ENCODE measurements around the gene NAA60. TPM values are rescaled to one million over a fixed set of nuclear protein-coding genes. Genes with fewer than 3 reads are reported as not detected.
A peak's percentile ranks its signal among the peaks of the same experiment; 100 is the strongest.

NAA60 gene
- total RNA-seq (10 to 100 TPM; 32.1 to 57.5 (median 37.7) TPM), polyA plus RNA-seq (10 to 100 TPM; 33.5 to 41.6 TPM)
- long read RNA-seq, donor 1, transcript NAA60-234 (2 exons, 578 nt) = minor isoform, 7 of 53 reads
- long read RNA-seq, donor 1, transcript NAA60-229 (7 exons, 2,531 nt) = major isoform, 20 of 53 reads
- long read RNA-seq, donor 1, partial matches to known transcripts = 5 of 53 reads
- long read RNA-seq, donor 1, other reads (novel, unspliced or antisense) = 9 of 53 reads
- long read RNA-seq, donor 2, transcript NAA60-234 (2 exons, 578 nt) = minor isoform, 6 of 44 reads
- long read RNA-seq, donor 2, transcript NAA60-214 (6 exons, 2,931 nt) = minor isoform, 6 of 44 reads
- long read RNA-seq, donor 2, transcript NAA60-203 (7 exons, 2,619 nt) = minor isoform, 7 of 44 reads
- long read RNA-seq, donor 2, transcript NAA60-229 (7 exons, 2,531 nt) = major isoform, 13 of 44 reads
- long read RNA-seq, donor 2, partial matches to known transcripts = 6 of 44 reads
- long read RNA-seq, donor 2, other reads (novel, unspliced or antisense) = 5 of 44 reads
- long read RNA-seq, donor 3, transcript NAA60-203 (7 exons, 2,619 nt) = minor isoform, 9 of 73 reads
- long read RNA-seq, donor 3, transcript NAA60-214 (6 exons, 2,931 nt) = minor isoform, 7 of 73 reads
- long read RNA-seq, donor 3, transcript NAA60-229 (7 exons, 2,531 nt) = major isoform, 22 of 73 reads
- long read RNA-seq, donor 3, partial matches to known transcripts = 16 of 73 reads
- long read RNA-seq, donor 3, other reads (novel, unspliced or antisense) = 10 of 73 reads

DNA sequence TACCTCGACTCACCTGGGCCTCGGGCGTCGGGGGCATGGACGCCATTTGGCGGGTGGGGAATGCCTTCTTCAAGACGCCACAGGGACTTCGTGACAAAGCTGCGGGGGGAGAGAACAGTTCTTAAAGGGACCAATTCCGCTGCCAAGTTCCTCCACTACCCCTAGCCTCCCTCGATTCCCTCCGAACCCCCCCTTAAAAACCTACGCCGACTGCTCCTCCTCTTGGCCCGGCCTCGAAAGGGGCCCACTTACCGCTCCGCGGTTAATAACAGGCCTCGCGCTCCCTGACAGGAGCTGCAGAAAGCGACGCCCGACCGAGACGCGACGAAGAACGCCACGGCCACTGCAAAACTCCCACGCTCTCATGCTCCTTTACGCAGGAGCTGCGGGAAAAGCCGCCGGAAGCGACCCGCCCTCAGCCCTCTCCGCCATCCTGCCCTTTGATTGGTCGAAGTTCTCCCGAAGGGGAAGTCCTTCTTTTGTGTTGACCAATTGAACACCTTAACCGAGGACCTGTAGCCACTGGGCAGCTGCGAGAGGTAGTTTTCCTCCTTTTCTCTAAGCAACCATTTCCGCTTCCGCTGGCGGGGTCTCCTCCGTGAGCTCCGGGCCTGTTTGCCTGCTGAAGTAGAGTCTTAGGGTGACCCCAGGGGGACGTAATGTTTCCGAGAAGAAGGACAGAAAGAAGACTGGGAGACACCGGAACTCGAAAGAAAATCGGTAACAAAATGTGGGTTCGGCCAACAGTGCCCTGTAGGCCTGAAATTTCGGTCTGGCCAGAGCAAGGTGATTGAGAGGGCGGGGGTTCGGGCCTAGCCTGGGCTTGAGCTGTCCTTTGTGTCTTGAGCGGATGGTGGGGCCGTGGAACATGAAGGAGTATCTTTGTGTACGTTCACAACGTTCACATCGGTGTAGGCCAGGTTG is at the start of gene NAA60, which contains the start of gene ZNF597:
NAA60 (plus strand) TSS at position 573 of the 924 bp plus-strand sequence. CDS start 32,548 bp downstream, outside the sequence.
ZNF597 (minus strand) TSS at position 397 of the 924 bp plus-strand sequence; CDS start at position 46, 351 bp downstream.
- DNase-seq (peak; percentile 75 to 88), ATAC-seq (peak; percentile 96 to 99 (median 98))
- WGBS, 2 donors = 31 to 43% methylated on average over 61 of the region's 61 CpGs
- Histone ChIP-seq H3K9me3 (peaks cover 0 to 29% (median 4%) of the 10 kb centered on the region in 11 donors), H3K36me3 (peaks cover 0 to 41% (median 23%) of the 10 kb centered on the region in 9 donors), H3K4me1 (peaks cover 0 to 22% (median 10%) of the 10 kb centered on the region in 9 donors), H3K27me3 (no peaks in the 10 kb centered on the region), H3K27ac (peak within 1 kb of the TSS; percentile 55 to 93 (median 83)), H3K4me3 (peak within 1 kb of the TSS; percentile 37 to 79 (median 64))
- TF ChIP-seq, protein P1, sequence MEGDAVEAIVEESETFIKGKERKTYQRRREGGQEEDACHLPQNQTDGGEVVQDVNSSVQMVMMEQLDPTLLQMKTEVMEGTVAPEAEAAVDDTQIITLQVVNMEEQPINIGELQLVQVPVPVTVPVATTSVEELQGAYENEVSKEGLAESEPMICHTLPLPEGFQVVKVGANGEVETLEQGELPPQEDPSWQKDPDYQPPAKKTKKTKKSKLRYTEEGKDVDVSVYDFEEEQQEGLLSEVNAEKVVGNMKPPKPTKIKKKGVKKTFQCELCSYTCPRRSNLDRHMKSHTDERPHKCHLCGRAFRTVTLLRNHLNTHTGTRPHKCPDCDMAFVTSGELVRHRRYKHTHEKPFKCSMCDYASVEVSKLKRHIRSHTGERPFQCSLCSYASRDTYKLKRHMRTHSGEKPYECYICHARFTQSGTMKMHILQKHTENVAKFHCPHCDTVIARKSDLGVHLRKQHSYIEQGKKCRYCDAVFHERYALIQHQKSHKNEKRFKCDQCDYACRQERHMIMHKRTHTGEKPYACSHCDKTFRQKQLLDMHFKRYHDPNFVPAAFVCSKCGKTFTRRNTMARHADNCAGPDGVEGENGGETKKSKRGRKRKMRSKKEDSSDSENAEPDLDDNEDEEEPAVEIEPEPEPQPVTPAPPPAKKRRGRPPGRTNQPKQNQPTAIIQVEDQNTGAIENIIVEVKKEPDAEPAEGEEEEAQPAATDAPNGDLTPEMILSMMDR (IDR thresholded peaks at IDR 0.05) = no peak
- intact Hi-C loops (cut with DNase I) = loop anchor here in 2 of 10 donors (5.0 kb wide), 1 partner anchor 41 kb away; the partner anchor contains the start of genes ZNF174 (in 2 of the 2) and ZSCAN32 (in 2 of the 2)

DNA sequence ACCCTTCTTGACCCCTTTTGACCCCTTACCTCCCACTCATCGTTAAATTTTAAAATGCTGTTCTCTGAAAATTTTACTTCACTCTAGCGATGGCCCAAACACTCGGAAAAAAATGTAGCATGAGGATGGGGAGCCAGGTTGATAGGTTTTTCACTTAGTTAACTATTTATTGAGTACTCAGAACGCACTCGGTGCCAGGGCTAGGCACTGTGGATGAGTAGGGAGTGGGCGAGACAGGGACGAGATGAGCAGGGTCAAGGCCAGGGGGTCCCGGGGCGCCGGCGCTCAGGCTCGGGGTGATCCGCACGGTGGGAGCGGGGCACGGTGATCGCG is 43.1 kb upstream of the NAA60 start:
- Histone ChIP-seq H3K27me3 (no peaks in the 10 kb centered on the region), H3K4me1 (peaks cover 0 to 38% (median 21%) of the 10 kb centered on the region in 9 donors), H3K36me3 (peaks cover 0 to 59% (median 46%) of the 10 kb centered on the region in 9 donors), H3K4me3 (peak overlapping the region; percentile 64 to 99 (median 85)), H3K9me3 (peaks cover 0 to 67% (median 17%) of the 10 kb centered on the region in 11 donors), H3K27ac (peak overlapping the region; percentile 11 to 92 (median 86))
- DNase-seq (no peak), ATAC-seq (no peak)
- TF ChIP-seq, protein P1 (IDR thresholded peaks at IDR 0.05) = no peak
- WGBS, 2 donors = 0% methylated on average over 18 of the region's 18 CpGs
- intact Hi-C loops (cut with DNase I) = loop anchor here in 7 of 10 donors (2.0 to 10.0 kb wide), 9 partner anchors 37 to 166 kb away; partner anchors contain the start of genes TIGD7 (in 3 of the 7), ZNF75A (in 3 of the 7), CLUAP1 (in 2 of the 7) and NAA60 (in 2 of the 7)

DNA sequence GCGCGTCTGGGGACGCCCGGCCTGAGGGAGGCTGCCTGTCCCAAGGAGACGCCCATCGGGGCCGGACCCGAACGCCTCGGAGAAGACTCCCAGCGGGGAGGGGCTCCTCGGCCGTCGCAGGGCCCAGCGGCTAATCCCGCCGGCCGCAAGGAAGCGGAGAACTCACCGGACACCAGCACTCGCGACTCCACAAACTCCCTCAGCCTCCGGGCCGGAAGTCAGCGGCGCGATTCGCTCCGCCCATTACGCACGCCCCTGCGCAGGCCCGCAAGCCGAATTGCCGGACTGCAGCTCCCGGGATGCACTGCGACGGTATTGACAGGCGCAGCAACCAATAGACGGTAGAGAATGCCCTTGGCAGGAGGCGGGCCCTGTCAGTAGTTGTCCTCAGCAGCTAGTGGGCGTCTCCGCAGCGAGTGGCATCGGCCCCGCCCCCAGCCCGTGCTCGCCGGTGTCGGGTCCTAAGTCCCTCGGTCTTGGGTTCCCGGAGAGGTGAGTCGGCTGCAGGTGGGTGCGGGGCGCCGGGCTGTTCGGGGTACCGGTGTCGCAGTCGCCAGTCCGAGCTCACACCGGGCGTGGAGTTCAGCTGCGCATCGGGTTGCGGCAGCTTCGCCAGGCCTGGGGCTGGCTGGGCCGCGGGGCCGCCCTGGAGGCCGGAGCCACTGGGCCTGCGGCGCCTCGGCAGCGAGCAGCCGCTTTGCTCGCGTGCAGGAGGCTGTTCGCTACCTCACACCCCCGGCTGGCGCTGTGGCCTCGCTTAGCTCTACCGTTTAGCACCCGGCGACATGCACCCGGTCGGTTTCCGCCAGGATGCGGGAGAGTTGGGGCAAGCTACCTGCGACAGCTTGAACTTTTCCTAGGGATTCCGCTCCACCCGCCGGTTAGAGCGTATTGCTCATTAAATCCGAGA is 42.4 kb upstream of the NAA60 start, which contains the start of the genes ZNF174 and ZSCAN32:
ZNF174 (plus strand) TSS at position 437 of the 910 bp plus-strand sequence. CDS start 790 bp downstream, outside the sequence.
ZSCAN32 (minus strand) TSS at position 226 of the 910 bp plus-strand sequence. CDS start 3,447 bp downstream, outside the sequence.
- WGBS, 2 donors = 0% methylated on average over 95 of the region's 95 CpGs
- ATAC-seq = peak; percentile 99 to 100 (median 100)
- Histone ChIP-seq H3K36me3 (peaks cover 0 to 59% (median 46%) of the 10 kb centered on the region in 9 donors), H3K9me3 (peaks cover 0 to 67% (median 23%) of the 10 kb centered on the region in 11 donors), H3K27ac (peak within 1 kb of the TSS; percentile 16 to 92 (median 86)), H3K27me3 (no peaks in the 10 kb centered on the region), H3K4me1 (peaks cover 0 to 38% (median 21%) of the 10 kb centered on the region in 9 donors), H3K4me3 (peak within 1 kb of the TSS; percentile 64 to 99 (median 85))
- intact Hi-C loops (cut with DNase I) = loop anchor here in 7 of 10 donors (1.0 to 10.0 kb wide), 12 partner anchors 36 to 166 kb away; partner anchors contain the start of genes TIGD7 (in 3 of the 7), ZNF75A (in 3 of the 7), CLUAP1 (in 2 of the 7) and NAA60 (in 2 of the 7)
- DNase-seq = peak; percentile 97 to 99
- TF ChIP-seq, protein P1 (IDR thresholded peaks at IDR 0.05) = peak in 3 of 9 donors; percentile 11 to 37 (median 29)
